DMS53 treated with DMSO at 0.1 percent for 48 hours (cell line): ENCODE data around the gene DGCR8.
A peak's percentile ranks its signal among the peaks of the same experiment; 100 is the strongest.

Source experiments
- DNase-seq: peaks from one replicate; lab custom pipeline; 2025; ENCODE audit not compliant: unreplicated experiment; lab: John Stamatoyannopoulos, UW

The DGCR8 gene

DNA sequence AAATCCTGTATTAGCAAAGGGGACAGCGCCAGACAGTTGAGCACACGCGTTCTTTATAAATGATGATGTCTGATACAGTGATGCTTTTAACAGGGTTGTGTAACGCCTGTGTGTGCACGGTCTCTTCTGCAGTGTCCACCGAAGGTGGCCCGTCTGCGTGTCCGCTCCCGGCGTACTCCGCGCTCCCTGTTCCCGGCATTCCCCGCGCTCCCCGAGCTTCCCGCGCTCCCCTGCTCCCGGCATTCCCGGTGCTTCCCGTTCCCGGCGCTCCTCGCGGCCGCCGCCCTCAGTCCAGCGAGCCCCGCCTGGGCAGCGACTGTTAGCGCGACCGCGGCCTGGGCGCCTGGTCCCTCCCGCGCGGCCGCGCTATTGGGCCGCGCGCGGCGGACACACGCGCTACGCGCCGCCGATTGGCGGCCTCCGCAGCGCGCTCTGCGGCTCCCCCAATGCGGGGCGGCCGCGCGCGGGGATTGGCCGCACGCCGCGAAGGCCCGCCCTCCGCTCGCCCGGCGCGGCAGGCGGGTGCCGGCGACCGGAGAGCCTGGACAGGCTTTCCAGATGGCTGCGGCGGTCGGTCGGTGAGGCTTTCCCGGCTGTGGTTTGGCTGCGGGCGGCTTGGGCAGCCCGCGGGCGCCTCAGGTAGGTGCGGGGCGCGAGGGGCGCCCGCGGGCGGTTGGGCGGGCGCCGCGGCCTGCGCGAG lies at the start of gene DGCR8:
Gene DGCR8, plus strand, starts transcription at position 497 of the 700 bp plus-strand sequence. CDS start 5,723 bp downstream, outside the sequence.
- peak; percentile 55 for DNase-seq

DNA sequence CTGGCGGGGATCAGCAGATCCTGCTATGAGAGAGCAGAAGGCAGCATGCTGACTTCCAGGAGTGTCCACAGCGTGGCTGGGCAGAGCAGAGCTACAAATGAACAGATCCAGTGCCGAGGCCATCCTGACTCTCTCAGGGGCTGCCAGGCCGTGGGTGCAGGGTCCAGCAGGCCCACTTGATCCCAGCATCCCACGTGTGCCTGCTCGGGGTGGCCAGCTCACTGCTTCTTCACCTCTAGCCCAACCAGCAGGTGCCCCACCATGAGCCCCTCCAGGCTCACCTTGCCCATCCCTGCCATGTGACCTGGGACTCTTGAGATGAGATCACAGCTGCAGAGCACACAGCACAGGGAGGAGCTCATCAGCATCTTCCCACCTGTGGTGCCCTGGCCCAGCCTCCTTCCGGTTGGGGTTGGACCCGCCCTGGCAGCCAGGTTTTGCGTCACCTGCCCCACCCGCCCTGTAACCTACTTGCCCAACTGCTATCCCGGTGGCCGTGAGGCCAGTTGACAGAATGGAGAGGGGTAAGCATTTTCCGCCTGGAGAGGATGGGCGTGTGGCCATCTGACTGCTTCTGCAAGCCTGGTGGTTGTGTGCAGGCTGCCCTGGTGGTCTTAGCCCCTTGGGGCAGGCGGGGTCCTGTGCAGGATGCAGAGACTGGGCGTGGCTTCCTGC lies 48.2 kb upstream of the DGCR8 start:
- DNase-seq = no peak

DNA sequence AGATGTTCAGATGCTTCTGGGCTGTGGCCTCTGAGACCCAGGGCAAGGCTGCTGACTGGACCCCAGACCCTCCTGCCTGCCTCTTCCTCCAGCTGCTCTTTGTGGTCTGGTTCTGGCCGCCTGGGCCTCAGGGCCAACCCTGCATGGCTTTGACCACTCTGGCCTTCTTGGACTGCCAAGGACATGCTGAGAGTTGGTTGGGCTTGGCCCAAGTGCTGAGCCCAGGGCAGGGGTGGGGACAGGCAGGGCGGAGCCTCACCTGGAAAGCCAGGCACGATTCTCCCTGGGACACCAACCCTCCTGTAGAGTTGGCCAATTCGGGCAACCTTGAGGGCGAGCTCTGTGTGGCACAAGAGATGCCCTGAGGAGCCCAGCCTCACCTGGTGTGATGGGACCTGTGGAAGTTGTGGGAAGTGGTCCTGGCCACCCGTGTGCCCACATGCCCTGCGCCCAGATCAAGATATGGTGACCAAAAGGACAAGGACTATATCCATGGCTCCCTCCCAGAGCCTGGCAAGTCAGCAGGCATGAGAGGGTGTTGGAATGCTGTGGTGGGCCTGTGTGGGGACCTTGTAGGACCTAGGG lies 47.5 kb upstream of the DGCR8 start:
- DNase-seq = no peak

DNA sequence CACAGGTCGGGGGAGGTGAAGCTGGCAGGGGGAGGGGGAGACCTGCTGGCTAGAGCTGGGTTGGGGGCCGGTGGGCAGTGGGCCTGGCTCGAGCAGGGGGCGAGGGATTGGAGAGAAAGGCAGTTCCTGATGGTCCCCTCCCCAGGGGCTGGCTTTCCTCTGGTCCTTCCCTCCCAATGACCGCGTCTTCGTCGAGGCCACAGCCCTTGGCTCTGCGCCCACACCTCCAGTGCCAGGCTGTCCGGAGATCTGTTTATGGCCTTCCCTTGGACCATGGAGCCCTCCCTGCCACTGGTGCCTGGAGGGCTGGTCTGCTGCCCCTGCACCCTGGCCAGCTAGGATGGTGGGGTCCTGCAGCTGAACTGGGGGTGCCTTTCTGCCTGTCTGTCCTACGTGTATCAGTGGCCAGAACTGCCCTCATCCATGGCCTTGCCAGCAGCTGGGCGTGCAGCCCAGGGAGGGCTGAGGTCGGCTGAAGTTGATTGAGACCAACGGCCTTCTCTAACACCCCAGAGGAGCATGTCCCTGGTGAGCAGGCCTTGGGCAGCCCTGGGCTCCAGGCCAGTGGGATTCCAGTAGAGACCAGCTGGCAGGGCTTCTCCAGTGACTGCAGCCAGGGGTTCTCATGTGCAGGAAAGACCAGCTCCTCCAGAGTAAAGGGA lies 46.9 kb upstream of the DGCR8 start:
- no peak for DNase-seq

DNA sequence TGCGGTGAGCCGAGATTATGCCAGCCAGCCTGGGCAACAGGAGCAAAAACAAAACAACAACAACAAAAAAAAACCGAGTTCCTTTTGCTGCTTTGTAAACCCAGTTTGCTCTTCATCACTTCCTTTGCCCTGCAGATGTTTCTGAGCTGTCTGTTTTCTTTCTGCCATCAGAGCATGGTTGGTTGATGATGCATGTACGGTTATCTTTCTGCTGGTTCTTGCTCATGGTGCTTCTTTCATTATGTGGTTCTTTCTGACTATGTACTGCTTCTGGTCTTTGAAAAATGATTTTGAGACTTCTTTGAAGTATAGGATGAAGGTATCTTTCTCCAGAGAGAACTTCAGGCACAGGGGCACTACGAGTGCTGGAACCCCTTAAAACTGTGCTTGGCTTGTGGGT lies 45.9 kb upstream of the DGCR8 start:
- no peak for DNase-seq

DNA sequence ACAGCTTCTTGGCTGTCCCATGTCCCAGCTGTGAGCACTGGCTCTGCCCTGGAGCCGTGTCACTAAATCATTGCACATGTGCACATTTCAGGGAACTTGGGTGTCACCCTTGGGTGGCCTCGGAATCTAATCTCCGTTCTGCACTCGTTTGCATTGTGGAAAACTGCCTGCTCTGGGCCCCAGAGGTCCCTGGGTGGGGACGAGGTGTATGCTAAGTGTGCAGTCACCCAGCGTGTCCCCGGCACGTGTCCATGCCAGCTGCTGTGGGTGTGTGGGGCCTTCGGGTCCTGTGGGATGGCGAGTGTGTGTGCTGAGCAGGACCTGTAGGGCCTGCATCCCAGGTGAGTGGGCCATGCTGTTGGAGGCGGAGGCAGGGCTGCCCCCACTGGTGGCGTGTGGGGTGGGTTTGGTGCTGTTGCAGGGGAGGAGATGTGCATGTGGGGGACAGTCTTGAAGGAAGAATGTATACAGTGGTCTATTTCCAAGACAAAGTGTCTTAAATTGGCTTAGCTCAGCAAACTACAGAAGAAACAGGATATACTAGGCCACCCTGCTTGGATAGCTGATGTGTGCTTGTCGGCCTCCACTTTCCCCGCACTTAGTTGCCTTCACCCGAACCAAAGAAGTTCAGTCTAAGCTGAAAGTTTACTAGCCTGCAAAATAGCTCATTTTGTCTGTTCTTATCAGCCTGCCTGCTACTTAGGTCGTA lies 44.5 kb upstream of the DGCR8 start:
- DNase-seq = no peak

DNA sequence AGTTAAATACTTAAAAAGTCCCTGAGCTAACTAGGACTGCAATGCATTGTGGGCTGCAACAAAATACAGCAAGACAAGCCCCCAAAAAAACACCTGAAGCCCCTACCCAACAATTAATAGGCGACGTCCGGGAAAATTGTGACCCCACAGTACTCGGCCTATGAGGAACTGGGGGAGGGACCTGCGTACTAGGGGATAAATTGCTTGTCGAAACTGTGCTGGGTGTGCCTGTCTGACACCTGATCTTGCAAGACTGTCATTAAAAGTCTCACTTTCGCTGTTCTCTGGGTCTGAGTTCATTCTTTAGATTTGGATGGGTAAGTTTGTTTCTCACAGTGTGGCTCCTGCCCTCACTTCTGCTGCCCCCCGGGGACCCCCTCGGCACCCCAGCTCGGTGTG lies 44.0 kb upstream of the DGCR8 start:
- DNase-seq = no peak

DNA sequence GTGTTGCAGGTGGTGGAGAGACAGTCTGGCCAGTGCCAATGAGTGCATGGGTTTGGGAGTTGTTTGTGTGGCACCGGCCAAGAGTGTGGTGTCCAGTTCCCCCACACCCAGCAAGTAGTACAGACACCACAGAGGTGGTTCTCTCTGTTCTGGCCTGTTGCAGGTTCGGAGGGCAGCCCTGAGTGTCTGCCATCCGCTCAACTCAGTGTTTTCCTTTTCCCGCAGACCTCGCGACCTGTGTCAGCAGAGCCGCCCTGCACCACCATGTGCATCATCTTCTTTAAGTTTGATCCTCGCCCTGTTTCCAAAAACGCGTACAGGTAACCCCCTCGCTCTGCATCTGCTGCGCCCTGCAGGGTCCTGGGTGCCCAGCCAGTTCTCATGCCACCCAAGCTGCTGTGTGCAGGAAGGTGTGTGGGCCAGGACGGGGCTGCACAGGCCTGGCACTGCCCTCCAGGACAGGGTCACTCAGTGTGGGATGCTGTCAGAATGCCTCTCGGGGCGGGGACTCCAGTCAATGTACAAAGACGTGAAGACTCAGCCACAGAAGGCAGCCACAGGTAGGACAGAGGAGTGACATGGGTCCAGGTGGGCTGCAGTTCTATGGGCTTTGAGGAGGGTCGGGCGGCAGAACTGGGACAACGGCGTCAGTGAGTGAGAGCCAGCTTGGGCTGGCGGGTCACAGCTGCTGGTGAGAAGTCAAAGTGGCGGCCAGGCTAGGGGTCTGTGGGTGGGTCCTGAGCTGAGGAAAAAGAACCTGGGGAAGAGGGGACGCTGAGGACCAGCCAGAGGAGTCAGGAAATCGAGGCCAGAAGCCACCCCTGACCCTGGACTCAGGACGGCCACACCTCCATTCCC lies 43.3 kb upstream of the DGCR8 start:
- no peak for DNase-seq

DNA sequence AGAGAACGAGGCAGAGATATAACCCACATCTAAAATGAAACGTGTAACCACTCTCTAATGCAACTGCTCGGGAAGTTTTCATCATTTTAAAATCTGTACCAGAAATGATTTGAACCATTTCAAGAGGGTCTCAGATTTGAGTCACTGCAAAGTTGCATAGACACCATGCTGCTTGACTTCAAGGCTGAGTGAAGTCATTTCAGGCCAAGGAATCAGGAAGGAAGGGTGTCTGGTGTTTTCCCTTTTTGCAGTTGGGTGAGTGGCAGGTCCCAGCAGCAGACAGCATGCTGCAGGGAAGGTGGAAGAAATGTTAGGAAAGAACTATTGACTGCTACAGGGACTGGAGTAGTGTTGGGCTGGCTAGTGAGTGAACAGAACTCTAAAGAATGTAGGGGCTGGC lies 42.6 kb upstream of the DGCR8 start:
- DNase-seq = no peak

DNA sequence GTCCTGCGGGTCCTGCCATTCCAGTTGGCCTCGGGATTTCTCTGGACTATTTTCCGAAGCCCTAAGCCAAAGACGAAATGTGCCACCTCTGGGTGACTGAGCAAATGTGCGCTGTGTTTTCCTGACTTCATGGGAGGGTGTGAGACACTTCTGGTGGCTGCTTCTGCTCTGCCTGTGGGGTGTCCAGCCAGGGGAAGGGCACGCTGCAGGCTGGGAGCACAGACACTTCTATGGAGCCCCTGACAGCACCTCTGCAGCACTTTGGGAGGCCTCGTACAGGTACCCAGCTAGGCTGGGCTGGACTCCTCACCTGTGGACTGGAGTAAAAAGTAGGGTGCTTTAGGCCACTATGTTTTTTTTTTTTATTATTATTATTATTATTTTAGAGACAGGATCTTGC lies 41.5 kb upstream of the DGCR8 start:
- no peak for DNase-seq

DNA sequence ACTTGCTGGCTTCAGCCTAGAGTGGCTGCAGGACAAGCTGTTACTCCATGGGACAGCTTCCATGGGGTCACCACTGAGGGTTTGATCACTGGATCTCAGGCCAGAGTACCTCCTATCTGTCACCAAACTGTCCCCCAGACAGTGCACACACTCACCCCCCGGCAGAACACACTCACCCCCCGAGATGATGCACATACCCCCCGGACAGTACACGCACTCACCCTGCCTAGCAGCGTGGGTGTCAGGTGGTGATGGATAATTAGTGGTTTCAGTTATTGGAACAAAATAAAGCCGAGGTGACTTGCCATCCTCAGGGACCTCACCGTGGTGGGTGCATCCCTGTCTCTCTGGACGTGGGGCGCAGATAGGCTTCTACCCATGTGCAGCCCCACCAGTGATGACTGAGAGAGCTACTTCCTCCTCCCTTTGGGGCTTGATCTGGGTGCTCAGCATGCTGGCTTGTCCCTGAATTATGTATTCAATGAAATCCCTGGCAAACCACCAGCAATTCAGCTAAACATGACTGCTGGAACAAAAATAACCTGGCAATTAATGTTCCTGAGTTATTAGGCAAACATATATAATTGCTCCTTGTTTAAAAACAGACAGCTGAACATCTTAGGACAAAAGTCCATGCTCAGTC lies 40.2 kb upstream of the DGCR8 start:
- no peak for DNase-seq

DNA sequence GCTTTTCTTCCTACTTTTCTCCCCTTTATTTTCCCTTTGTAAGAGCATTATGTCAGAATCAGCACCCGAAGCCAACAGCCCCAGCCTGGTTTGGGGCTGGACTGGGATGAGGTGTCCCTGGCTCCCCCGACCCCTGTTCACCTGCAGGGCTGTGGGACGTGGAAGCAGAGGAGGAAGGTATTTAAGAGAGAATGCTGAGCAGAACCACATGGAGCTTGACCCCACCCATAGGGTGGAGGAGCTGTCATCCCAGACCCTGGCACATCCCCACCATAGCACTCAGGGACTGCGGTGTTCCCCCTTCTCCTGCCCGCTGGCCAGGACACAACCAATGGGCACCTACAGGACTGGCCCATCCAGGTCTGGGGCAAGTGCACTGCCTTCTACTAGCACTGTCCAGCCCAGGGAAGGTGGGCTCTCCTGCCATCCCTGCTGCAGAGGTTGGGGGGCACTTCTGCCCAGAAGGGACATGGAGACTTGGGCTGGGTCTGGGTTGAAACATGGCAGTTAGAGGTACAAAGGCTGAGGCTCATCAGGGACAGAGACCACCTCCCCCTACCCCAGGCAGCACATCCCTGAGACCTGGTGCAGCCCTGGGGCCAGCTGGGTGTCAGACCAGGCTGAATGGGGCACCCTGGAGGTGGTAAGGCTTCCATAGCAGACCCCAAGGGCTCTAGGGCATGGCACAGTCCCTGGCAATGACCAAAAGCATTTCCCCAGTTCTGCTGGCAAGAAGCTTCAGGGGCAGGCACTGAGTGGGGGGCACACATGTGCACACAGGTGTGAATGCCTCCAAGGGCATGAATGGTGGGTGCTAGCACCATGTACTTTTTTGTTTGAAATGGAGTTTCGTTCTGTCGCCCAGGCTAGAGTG lies 39.5 kb upstream of the DGCR8 start:
- no peak for DNase-seq

DNA sequence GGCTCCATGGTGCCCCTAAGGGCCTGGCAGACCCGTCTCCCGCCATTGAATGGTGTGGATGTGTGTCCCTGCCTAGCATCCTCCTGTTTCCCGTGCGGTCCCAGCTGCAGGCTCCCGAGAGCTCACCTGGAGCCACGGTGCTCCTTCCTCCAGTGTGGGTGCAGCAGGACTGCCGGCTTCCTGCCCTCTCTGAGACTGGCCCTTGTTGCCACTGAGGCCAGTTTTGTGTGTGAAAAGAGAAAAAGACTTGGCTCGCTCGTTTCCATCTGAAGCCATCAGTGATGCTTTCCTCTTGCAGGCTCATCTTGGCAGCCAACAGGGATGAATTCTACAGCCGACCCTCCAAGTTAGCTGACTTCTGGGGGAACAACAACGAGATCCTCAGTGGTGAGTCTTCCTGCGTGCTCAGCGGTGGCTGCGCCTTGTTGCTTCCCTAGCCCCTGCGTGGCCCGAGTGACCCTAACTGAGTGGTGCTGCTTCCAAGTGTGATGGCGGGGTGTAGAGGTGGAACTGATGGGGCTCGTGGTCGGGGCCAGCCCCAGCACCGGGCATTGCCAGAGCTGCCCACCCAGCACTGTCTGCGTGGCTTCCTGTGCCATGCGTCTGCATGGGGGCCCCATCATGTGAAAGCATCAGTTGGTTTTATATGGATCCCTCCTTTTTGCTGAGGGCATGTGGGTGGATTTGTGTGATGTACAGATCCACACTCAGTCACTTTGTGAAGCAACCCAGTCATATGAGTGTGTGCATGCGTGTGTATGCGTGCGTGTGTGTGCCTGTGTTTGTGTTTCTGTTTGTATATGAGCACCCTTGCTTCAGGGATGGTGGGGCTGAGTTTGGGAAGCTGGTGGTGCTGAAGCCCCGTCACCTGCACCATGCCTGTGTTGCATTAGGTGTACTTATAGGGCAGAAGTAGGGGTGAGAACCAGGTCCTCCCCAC lies 36.7 kb upstream of the DGCR8 start:
- DNase-seq = no peak

DNA sequence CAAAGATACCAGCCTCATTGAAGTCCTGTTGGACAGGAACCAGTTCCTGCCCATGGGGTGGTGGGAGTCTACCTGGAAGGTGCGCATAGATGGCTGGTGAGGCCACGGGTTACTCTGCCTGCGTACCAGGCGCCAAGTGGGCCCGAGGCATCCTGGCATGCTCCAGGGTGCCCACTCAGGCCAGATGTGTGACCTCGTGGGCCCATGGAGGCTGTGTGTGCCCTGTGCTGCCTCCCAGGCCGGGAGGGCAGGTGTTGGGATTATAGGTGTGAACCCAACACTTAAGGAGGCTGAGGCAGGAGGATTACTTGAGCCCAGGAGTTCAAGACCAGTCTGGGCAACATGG lies 36.1 kb upstream of the DGCR8 start:
- no peak for DNase-seq

DNA sequence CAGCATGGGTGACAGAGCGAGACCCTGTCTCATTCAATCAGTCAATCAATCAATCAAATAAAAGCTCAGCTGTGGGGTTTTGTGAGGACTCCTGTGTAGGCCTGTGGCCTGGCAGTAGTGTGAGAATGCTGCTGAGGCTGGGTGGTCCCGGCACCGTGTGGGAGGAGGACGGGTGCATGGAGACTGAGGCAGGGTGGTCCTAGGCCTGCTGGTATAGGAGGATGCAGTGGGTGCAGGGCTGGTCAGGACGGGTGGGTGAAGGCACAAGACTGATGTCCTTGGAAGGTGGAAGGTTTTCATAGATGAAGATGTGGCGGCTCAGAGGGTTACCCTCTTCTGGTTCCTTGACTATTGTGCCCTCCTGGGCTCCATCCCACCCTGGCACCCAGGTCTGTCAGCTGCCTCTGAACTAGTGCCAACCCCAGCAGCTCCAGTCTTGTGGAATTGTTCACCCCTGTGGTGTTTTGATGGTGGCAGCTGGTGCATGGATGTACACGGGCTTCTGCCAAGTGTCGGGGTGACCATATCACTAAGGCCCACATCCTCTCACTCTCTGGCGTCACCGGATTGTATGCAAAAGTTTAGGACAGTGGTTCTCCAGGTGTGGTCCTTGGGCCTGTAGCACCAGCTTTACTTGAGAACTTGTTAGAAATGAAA lies 35.4 kb upstream of the DGCR8 start:
- DNase-seq = no peak

DNA sequence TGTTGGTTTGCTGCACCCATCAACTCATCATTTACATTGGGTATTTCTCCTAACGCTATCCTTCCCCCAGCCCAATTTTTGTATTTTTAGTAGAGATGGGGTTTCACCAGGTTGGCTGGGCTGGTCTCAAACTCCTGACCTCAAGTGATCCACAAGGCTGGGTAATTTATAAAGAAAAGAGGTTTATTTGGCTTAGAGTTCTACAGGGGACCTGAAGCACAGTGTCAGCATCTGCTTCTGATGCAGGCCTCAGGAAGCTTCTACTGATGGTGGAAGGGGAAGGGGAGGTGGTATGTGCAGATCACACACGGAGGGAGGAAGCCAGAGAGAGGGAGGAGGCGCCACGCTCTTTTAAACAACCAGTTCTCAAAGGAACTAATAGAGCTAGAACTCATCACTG lies 33.3 kb upstream of the DGCR8 start:
- DNase-seq = no peak

DNA sequence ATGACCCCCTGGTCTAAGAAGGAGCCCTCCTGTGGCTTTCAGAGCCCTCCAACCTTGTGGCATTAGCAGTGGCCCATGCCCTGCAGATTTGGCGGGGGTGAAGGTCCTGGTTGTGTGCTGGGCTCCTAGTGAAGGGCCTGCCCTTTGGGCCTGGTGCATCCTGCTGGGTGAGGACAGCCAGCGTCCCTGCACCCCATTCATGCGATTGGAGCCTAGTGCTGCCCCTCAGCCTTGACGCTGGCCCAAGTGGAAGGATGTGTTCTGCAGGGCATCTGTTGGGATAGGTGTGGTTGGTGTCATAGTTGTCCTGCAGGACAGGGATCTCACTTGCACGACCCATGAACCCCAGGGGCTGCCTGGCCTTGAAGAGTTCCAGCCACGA lies 28.1 kb upstream of the DGCR8 start:
- no peak for DNase-seq
